Heart right ventricle (tissue), 16 donors: ENCODE data around the gene DTHD1. TPM values are rescaled to one million over a fixed set of nuclear protein-coding genes. Genes with fewer than 3 reads are reported as not detected.
A peak's percentile ranks its signal among the peaks of the same experiment; 100 is the strongest.

Source experiments
- ATAC-seq, 8 donors: fragments of 200-7000 bp; cut with Tn5 transposase; one replicate each; pipeline ENCODE4 v1.9.1; 2020; ENCODE audit warnings: mild to moderate bottlenecking in 8 of 8, moderate library complexity in 8 of 8, moderate number of reproducible peaks in 1 of 8
- DNase-seq, 2 donors: peaks; one replicate each; pipeline ENCODE4 v3.0.0-alpha.2; 2020
- H3K27ac ChIP-seq, 10 donors: fragments of 200-600 bp; sonication (generic) in 2 of 10; one replicate each; pipeline versions ENCODE4 v1.5.0 to v1.8.0; 2020 to 2022; ENCODE audit warnings: mild to moderate bottlenecking in 3 of 10
- H3K27me3 ChIP-seq, 7 donors: fragments of 200-600 bp; one replicate each; pipeline ENCODE4 v1.8.0; 2021 to 2022; ENCODE audit warnings: mild to moderate bottlenecking in 2 of 7
- H3K36me3 ChIP-seq, 9 donors: fragments of 200-600 bp; sonication (generic) in 1 of 9; one replicate each; pipeline versions ENCODE4 v1.5.0 to v1.8.0; 2020 to 2022; ENCODE audit warnings: mild to moderate bottlenecking in 2 of 9
- H3K4me1 ChIP-seq, 9 donors: fragments of 200-600 bp; sonication (generic) in 1 of 9; one replicate each; pipeline versions ENCODE4 v1.5.0 to v1.8.0; 2020 to 2022; ENCODE audit warnings: mild to moderate bottlenecking in 4 of 9
- H3K4me3 ChIP-seq, 10 donors: fragments of 200-600 bp; sonication (generic) in 2 of 10; one replicate each; pipeline versions ENCODE4 v1.5.0 to v1.8.0; 2020 to 2022; ENCODE audit warnings: mild to moderate bottlenecking in 7 of 10, moderate library complexity in 2 of 10
- H3K9me3 ChIP-seq, 11 donors: fragments of 200-600 bp in 10 of 11; sonication (generic) in 2 of 11; one replicate each; pipeline versions ENCODE4 v1.5.0 to v1.8.0; 2013 to 2022; ENCODE audit warnings: mild to moderate bottlenecking in 2 of 11, control low read depth in 1 of 11, moderate library complexity in 1 of 11
- CTCF ChIP-seq, 9 donors: fragments of 200-600 bp; sonication (generic) in 2 of 9; IDR thresholded peaks; one replicate each; pipeline versions ENCODE4 v1.5.0 to v1.8.0; 2021 to 2022; ENCODE audit warnings: antibody characterized with exemption in 9 of 9, mild to moderate bottlenecking in 5 of 9, moderate library complexity in 1 of 9
- WGBS, 2 donors: extraction: QIAGEN DNeasy Blood & Tissue Kit; methylation state at CpG; one replicate each; pipeline ENCODE4 v1.1.7; 2013; ENCODE audit warnings: inconsistent platforms in 1 of 2; 5-methylcytosine and 5-hydroxymethylcytosine counted together
- intact Hi-C, 10 donors: fragments of 100-400 bp; cut with DNase I; formaldehyde crosslinking; loops; one replicate each; pipeline versions ENCODE4 v1.11.1 to v1.14.2; 2022
- polyA plus RNA-seq, 2 donors: library from polyadenylated mRNA; stranded (reverse); fragments of 200-250 nt; gene quantifications; one replicate each; pipeline ENCODE4 v1.2.3, GENCODE V29; 2013
- total RNA-seq, 10 donors: library from RNA; stranded (reverse); fragmentation: NEBNext Ultra II Directional in 3 of 10; extraction: Animal tissue kit (Norgen Biotek cat#: 25700) in 3 of 10; gene quantifications; one replicate each; pipeline versions ENCODE4 v1.2.1 to v1.2.4, GENCODE V29; 2021 to 2023
- donor health status: Arrhythmogenic right ventricular cardiomyopathy.
- donor health status: ischemic (EF 13 %, LVEDD 7.1; RV severe dilation, severe dysfunction).
- donor health status: healthy with polysubstance abuse.
- donor health status: DM: no; HTN: yes; CAD: no.
- donor health status: DM: no; HTN: no; CAD: no.
- donor health status: ischemic (EF 25% LVEDD 6.9; RV normal size, moderate dysfunction).
- donor health status: ischemic (EF 25% LVEDD 5.7; RV mildly dilated, moderate dysfunction).
- donor health status: healthy.
- donor health status: DM: yes; HTN: yes; CAD: no.
- donor health status: Ischemic cardiomyopathy.
- donor health status: ischemic (EF 35%, LVEDD 5.7; RV mildly dilated, moderate dysfunction).
- donor health status: nonischemic (EF 11% LVEDD 7.7; RV severe dilation, severe dysfunction).
- donor health status: DM: yes; HTN: yes; CAD: no.
- donor health status: PGD.
- donor health status: ischemic (EF 29% LVEDD 5.4; RV normal size, mild dysfunction).
- donor health status: nonischemic (EF 23%, LVEDD 6.1; RV moderate dilation, normal function).

DTHD1 gene
- total and polyA plus RNA-seq, 12 donors, result 0.10 to 0.60 (median 0.13) TPM; not detected in 9

- peak in 2 of 8 donors; percentile 22 to 25 for ATAC-seq
- H3K4me1 ChIP-seq, result peaks cover 0 to 36% (median 0%) of the 10 kb centered on the region in 9 donors
These were observed 46.7 kb downstream of the DTHD1 start for GRCh38 chr4:36328130-36328529.

GRCh38 chr4:36329228-36329627 lies 47.8 kb downstream of the DTHD1 start:
- intact Hi-C loops, result no loop called here
- Histone ChIP-seq H3K27ac (no peak overlapping the region), H3K4me3 (no peak overlapping the region), H3K36me3 (no peaks in the 10 kb centered on the region), H3K4me1 (peaks cover 0 to 26% (median 0%) of the 10 kb centered on the region in 9 donors), H3K9me3 (no peaks in the 10 kb centered on the region), H3K27me3 (no peaks in the 10 kb centered on the region)
- DNase-seq (no peak), ATAC-seq (no peak)
- 69 to 70% methylated on average over 2 of the region's 2 CpGs for WGBS, 2 donors
- no peak for TF ChIP-seq CTCF (IDR thresholded peaks at IDR 0.05)

More at GRCh38 chr4:36328130-36328529, 46.7 kb downstream of the DTHD1 start:
- Histone ChIP-seq H3K9me3 (no peaks in the 10 kb centered on the region), H3K27ac (peak overlapping the region in 1 of 10 donors; percentile 45), H3K36me3 (no peaks in the 10 kb centered on the region), H3K4me3 (no peak overlapping the region), H3K27me3 (no peaks in the 10 kb centered on the region)
- DNase-seq, result no peak
- intact Hi-C loops, result no loop called here
- no peak for TF ChIP-seq CTCF (IDR thresholded peaks at IDR 0.05)
- WGBS, 2 donors, result 76 to 80% methylated on average over 9 of the region's 9 CpGs

DNA sequence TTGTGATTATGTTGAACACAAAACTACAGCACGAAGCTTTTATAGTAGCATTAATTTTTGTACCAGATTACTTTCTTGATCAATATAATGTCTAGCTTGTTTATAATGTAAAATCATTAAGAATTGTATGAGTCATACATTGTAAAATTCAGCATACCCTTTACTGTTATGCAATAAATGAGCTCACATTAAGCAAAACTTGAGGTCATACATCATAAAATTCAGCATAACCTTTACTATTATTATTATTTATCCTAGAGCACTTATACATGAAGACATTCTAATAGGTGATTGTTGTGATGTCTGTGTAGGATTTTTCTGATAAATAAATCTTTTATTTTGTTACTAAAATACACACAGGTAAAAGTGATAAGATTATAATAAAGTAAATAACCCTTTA lies 49.4 kb downstream of the DTHD1 start:
- no peak overlapping the region for H3K4me3 ChIP-seq
- no peak for DNase-seq
- H3K4me1 ChIP-seq, result peaks cover 0 to 10% (median 0%) of the 10 kb centered on the region in 9 donors
- WGBS, 2 donors, result 89 to 94% methylated on average over 1 of the region's 1 CpG
- no peak for ATAC-seq
- no peaks in the 10 kb centered on the region for H3K9me3 ChIP-seq
- intact Hi-C loops, result no loop called here
- no peak overlapping the region for H3K27ac ChIP-seq
- H3K36me3 ChIP-seq, result no peaks in the 10 kb centered on the region
- H3K27me3 ChIP-seq, result no peaks in the 10 kb centered on the region
- no peak for TF ChIP-seq CTCF (IDR thresholded peaks at IDR 0.05)

DNA sequence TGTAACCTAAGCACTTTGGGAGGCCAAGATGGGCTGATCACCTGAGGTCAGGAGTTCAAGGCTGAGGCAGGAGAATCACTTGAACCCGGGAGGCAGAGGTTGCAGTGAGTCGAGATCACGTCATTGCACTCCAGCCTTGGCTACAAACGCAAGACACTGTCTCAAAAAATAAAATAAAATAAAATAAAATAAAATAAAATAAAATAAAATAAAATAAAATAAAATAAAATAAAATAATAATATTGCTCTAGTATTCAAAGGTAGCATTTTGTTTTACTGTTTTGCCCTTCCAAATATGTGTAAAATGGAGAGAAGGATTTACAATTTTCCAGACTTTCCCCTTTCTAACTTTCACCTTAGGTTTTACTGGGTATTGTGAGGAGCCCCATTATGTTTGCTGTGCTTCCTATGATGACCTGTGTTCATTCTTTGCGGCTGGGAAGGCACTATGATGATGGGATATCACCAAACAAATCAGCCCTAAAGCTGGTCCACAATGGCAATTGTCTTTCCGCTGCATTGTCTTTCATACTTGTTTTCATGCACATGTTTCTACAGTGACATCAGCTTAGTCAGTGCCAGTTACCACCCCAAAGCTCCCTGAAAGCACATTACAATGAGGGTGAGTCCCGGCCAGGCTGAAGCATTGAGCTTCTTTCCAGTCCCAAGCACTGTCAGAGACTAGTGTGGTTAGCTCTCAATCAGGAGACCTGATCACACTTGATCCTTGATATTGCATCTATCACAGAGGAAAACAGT lies 50.8 kb downstream of the DTHD1 start:
- Histone ChIP-seq H3K27me3 (no peaks in the 10 kb centered on the region), H3K27ac (no peak overlapping the region), H3K9me3 (no peaks in the 10 kb centered on the region), H3K4me1 (peaks cover 0 to under 1% (median 0%) of the 10 kb centered on the region in 9 donors), H3K4me3 (no peak overlapping the region), H3K36me3 (no peaks in the 10 kb centered on the region)
- ATAC-seq (no peak), DNase-seq (no peak)
- 83 to 86% methylated on average over 7 of the region's 7 CpGs for WGBS, 2 donors
- intact Hi-C loops, result no loop called here
- TF ChIP-seq CTCF (IDR thresholded peaks at IDR 0.05), result no peak
